ENCODE measurements around the gene CLDN11. TPM values are rescaled to one million over a fixed set of nuclear protein-coding genes. Genes with fewer than 3 reads are reported as not detected.

CLDN11 gene
- total and polyA plus RNA-seq, 4 donors, result 0.28 to 3.3 (median 1.9) TPM

- H3K9ac ChIP-seq (ENCODE audit: low read depth in 1 of 2, low read length in 2 of 2), result no peak overlapping the region
- WGBS, result 80% methylated on average over 5 of the region's 5 CpGs
- DNase-seq (ENCODE audit: low spot score), result no peak
- no peak overlapping the region for H3K27ac ChIP-seq (ENCODE audit: low read depth in 1 of 2, low read length in 2 of 2)
- H3K4me1 ChIP-seq (ENCODE audit: control insufficient read depth in 4 of 4, insufficient read depth in 4 of 4, low read length in 3 of 4), result no peaks in the 10 kb centered on the region
- no peaks in the 10 kb centered on the region for H3K27me3 ChIP-seq (ENCODE audit: control insufficient read depth in 4 of 4, insufficient read depth in 4 of 4, low read length in 3 of 4)
- H3K36me3 ChIP-seq (ENCODE audit: control insufficient read depth in 4 of 4, insufficient read depth in 3 of 4, low read depth in 1 of 4, low read length in 3 of 4), result no peaks in the 10 kb centered on the region
- H3K4me3 ChIP-seq (ENCODE audit: low read depth in 1 of 3, low read length in 3 of 3), result no peak overlapping the region
- no peak for TF ChIP-seq JUND (IDR thresholded peaks at IDR 0.05)
- no peaks in the 10 kb centered on the region for H3K9me3 ChIP-seq (ENCODE audit: control insufficient read depth in 4 of 4, low read length in 3 of 4)
Measured at GRCh38 chr3:170483485-170484262, 65.0 kb downstream of the CLDN11 start.

Other genes starting within 250 kb of the CLDN11 start
- 10 to 100 TPM; 18.3 to 30.0 TPM for gene PHC3, start 237.1 kb upstream of the CLDN11 start, total RNA-seq
- 10 to 100 TPM in 1 of 2 donors, 1 to 10 TPM in 1; 3.9 to 44.7 TPM for gene PHC3, start 237.1 kb upstream of the CLDN11 start, polyA plus RNA-seq
- 10 to 100 TPM in 1 of 2 donors, 1 to 10 TPM in 1; 9.0 to 12.7 TPM for gene PRKCI, start 196.4 kb upstream of the CLDN11 start, total RNA-seq
- 1 to 10 TPM; 3.2 to 8.4 TPM for gene PRKCI, start 196.4 kb upstream of the CLDN11 start, polyA plus RNA-seq
- 10 to 100 TPM; 20.0 to 43.2 TPM for gene SKIL, start 61.2 kb upstream of the CLDN11 start, total RNA-seq
- gene SKIL, start 61.2 kb upstream of the CLDN11 start, polyA plus RNA-seq, result 1 to 10 TPM; 2.5 to 8.4 TPM
- gene SLC7A14, start 167.2 kb downstream of the CLDN11 start, total RNA-seq, result under 1 TPM in 1 of 2 donors, not detected in 1; under 0.01 TPM
- gene SLC7A14, start 167.2 kb downstream of the CLDN11 start, polyA plus RNA-seq, result under 1 TPM; under 0.01 to 0.01 TPM